IgD-negative memory B cell (primary cell): ENCODE measurements around the gene GOLGA6L2. TPM values are rescaled to one million over a fixed set of nuclear protein-coding genes. Genes with fewer than 3 reads are reported as not detected.
A peak's percentile ranks its signal among the peaks of the same experiment; 100 is the strongest.
"Not testable (repeated sequence)": the region's sequence is repeated elsewhere in the genome, so short reads cannot be mapped to it uniquely, and the experiment has no call there.

Experiments used
- H3K27ac Mint-ChIP-seq, 3 donors: one replicate each; pipeline ENCODE4 v1.8.0; 2020 to 2022; ENCODE audit warnings: mild to moderate bottlenecking in 3 of 3, mixed read lengths in 3 of 3, moderate library complexity in 1 of 3
- H3K27me3 Mint-ChIP-seq: one replicate; pipeline ENCODE4 v1.8.0; 2021; ENCODE audit warnings: mixed read lengths
- H3K36me3 Mint-ChIP-seq: one replicate; pipeline ENCODE4 v1.8.0; 2020; ENCODE audit warnings: mild to moderate bottlenecking, mixed read lengths
- H3K4me1 Mint-ChIP-seq, 3 donors: one replicate each; pipeline ENCODE4 v1.8.0; 2020 to 2022; ENCODE audit warnings: mixed read lengths in 3 of 3, mild to moderate bottlenecking in 1 of 3
- H3K4me3 Mint-ChIP-seq, 4 donors: one replicate each; pipeline ENCODE4 v1.8.0; 2020 to 2022; ENCODE audit warnings: mild to moderate bottlenecking in 4 of 4, mixed read lengths in 4 of 4, moderate library complexity in 3 of 4
- H3K9me3 Mint-ChIP-seq, 3 donors: one replicate each; pipeline ENCODE4 v1.8.0; 2020 to 2021; ENCODE audit warnings: mixed read lengths in 3 of 3, mild to moderate bottlenecking in 1 of 3
- polyA plus RNA-seq: library from polyadenylated mRNA; unstranded; fragments of 300-500 nt; fragmentation: Illumina TruSeq; gene quantifications from one replicate; pipeline ENCODE4 v1.2.3, GENCODE V29; 2021

GOLGA6L2 gene
- polyA plus RNA-seq, 1 donor from 2014 or later = not detected

GRCh38 chr15:23412881-23413600 lies 34.0 kb downstream of the GOLGA6L2 start:
- H3K9me3 Mint-ChIP-seq, H3K36me3 Mint-ChIP-seq, H3K4me3 Mint-ChIP-seq, H3K27me3 Mint-ChIP-seq, H3K4me1 Mint-ChIP-seq: not testable (repeated sequence)
- H3K27ac Mint-ChIP-seq = peak overlapping the region in 1 of 3 donors; percentile 40

GRCh38 chr15:23411841-23412240 lies 35.2 kb downstream of the GOLGA6L2 start:
- Mint-ChIP-seq H3K9me3 (peaks cover 1 to 4% (median 4%) of the 10 kb centered on the region in 3 donors), H3K27me3 (peaks cover 1% of the 10 kb centered on the region), H3K27ac (no peak overlapping the region), H3K36me3 (peaks cover 4% of the 10 kb centered on the region), H3K4me1 (no peaks in the 10 kb centered on the region), H3K4me3 (no peak overlapping the region)

- Mint-ChIP-seq H3K36me3 (peaks cover 3% of the 10 kb centered on the region), H3K27ac (no peak overlapping the region), H3K9me3 (peaks cover 1 to 7% (median 4%) of the 10 kb centered on the region in 3 donors), H3K4me3 (no peak overlapping the region), H3K4me1 (no peaks in the 10 kb centered on the region), H3K27me3 (peaks cover 3% of the 10 kb centered on the region)
Observed at GRCh38 chr15:23403550-23403949, 43.5 kb downstream of the GOLGA6L2 start.

- peaks cover 3% of the 10 kb centered on the region for H3K36me3 Mint-ChIP-seq
- no peaks in the 10 kb centered on the region for H3K4me1 Mint-ChIP-seq
- peaks cover 3% of the 10 kb centered on the region for H3K27me3 Mint-ChIP-seq
Observed at GRCh38 chr15:23402544-23402943, 44.5 kb downstream of the GOLGA6L2 start.

GRCh38 chr15:23402140-23402539 lies 44.9 kb downstream of the GOLGA6L2 start:
- Mint-ChIP-seq H3K4me1 (no peaks in the 10 kb centered on the region), H3K36me3 (peaks cover 3% of the 10 kb centered on the region), H3K27me3 (peaks cover 3% of the 10 kb centered on the region), H3K27ac (no peak overlapping the region), H3K9me3 (peaks cover 1 to 7% (median 3%) of the 10 kb centered on the region in 3 donors), H3K4me3 (no peak overlapping the region)

More at GRCh38 chr15:23402544-23402943, 44.5 kb downstream of the GOLGA6L2 start:
- Mint-ChIP-seq H3K9me3 (peaks cover 1 to 7% (median 4%) of the 10 kb centered on the region in 3 donors), H3K4me3 (no peak overlapping the region), H3K27ac (no peak overlapping the region)

- no peak overlapping the region for H3K4me3 Mint-ChIP-seq
- H3K27me3 Mint-ChIP-seq = peaks cover 2% of the 10 kb centered on the region
- H3K27ac Mint-ChIP-seq = no peak overlapping the region
- H3K9me3 Mint-ChIP-seq = peaks cover 0 to 7% (median 0%) of the 10 kb centered on the region in 3 donors
- no peaks in the 10 kb centered on the region for H3K4me1 Mint-ChIP-seq
- no peaks in the 10 kb centered on the region for H3K36me3 Mint-ChIP-seq
Observed at GRCh38 chr15:23401627-23402026, 45.4 kb downstream of the GOLGA6L2 start.

- not testable (repeated sequence) for H3K9me3 Mint-ChIP-seq, H3K36me3 Mint-ChIP-seq, H3K27me3 Mint-ChIP-seq, H3K4me3 Mint-ChIP-seq, H3K4me1 Mint-ChIP-seq, H3K27ac Mint-ChIP-seq
Observed at GRCh38 chr15:23399207-23399606, 47.8 kb downstream of the GOLGA6L2 start.

GRCh38 chr15:23398357-23398756 lies 48.7 kb downstream of the GOLGA6L2 start:
- not testable (repeated sequence) for H3K27me3 Mint-ChIP-seq, H3K27ac Mint-ChIP-seq, H3K4me3 Mint-ChIP-seq, H3K4me1 Mint-ChIP-seq, H3K36me3 Mint-ChIP-seq, H3K9me3 Mint-ChIP-seq

- H3K27me3 Mint-ChIP-seq = no peaks in the 10 kb centered on the region
- H3K4me3 Mint-ChIP-seq = no peak overlapping the region
- H3K9me3 Mint-ChIP-seq = peaks cover 0 to 6% (median 0%) of the 10 kb centered on the region in 3 donors
- H3K27ac Mint-ChIP-seq = no peak overlapping the region
- no peaks in the 10 kb centered on the region for H3K36me3 Mint-ChIP-seq
- no peaks in the 10 kb centered on the region for H3K4me1 Mint-ChIP-seq
Observed at GRCh38 chr15:23397779-23398178, 49.3 kb downstream of the GOLGA6L2 start.

- Mint-ChIP-seq H3K27me3 (no peaks in the 10 kb centered on the region), H3K9me3 (peaks cover 0 to 5% (median 0%) of the 10 kb centered on the region in 3 donors), H3K27ac (no peak overlapping the region), H3K36me3 (no peaks in the 10 kb centered on the region), H3K4me3 (no peak overlapping the region), H3K4me1 (no peaks in the 10 kb centered on the region)
Observed at GRCh38 chr15:23395832-23396231, 51.2 kb downstream of the GOLGA6L2 start.

GRCh38 chr15:23395030-23395692 lies 51.9 kb downstream of the GOLGA6L2 start:
- Mint-ChIP-seq H3K4me3 (no peak overlapping the region), H3K27me3 (no peaks in the 10 kb centered on the region), H3K27ac (no peak overlapping the region), H3K36me3 (no peaks in the 10 kb centered on the region), H3K4me1 (no peaks in the 10 kb centered on the region), H3K9me3 (peaks cover 0 to 3% (median 0%) of the 10 kb centered on the region in 3 donors)

Other genes starting within 250 kb of the GOLGA6L2 start
- gene GOLGA6L26, start 113.0 kb downstream of the GOLGA6L2 start, polyA plus RNA-seq = not detected
- gene GOLGA8S, start 92.5 kb downstream of the GOLGA6L2 start, polyA plus RNA-seq = not detected
- 0.49 TPM for gene MKRN3, start 118.4 kb upstream of the GOLGA6L2 start, polyA plus RNA-seq
- not detected for gene MAGEL2, start 200.6 kb upstream of the GOLGA6L2 start, polyA plus RNA-seq
- not detected for gene NDN, start 240.1 kb upstream of the GOLGA6L2 start, polyA plus RNA-seq